Limb (tissue), 2 donors: ENCODE data around the gene SCMH1.
"Not testable (repeated sequence)": the region's sequence is repeated elsewhere in the genome, so short reads cannot be mapped to it uniquely, and the experiment has no call there.

Source experiments
- DNase-seq, 2 donors: peaks; one replicate each; pipeline ENCODE4 v3.0.0-alpha.2; 2016; ENCODE audit errors: extremely low spot score in 2 of 2

The SCMH1 gene

DNA sequence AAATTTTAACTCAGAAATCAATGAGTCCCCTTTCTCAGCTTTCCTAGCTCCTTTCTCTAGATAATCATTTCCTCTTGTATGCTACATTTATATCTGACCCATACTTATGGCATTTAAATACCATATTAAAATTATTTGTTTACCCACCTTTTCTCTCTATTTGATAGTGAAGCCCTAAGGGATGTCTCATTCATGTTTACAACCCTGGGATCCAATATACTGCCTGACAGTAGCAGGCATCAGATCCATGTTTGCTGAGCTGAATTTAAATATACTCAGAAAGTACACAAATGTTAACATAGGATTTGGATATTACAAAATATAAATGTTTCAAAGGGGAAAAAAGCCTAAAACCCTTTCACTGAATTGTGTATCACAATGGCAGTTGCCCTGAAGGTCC is 26.5 kb downstream of the SCMH1 start:
- DNase-seq = no peak

GRCh38 chr1:41213341-41213740 is 28.8 kb downstream of the SCMH1 start:
- no peak for DNase-seq

GRCh38 chr1:41211608-41212007 is 30.5 kb downstream of the SCMH1 start:
- not testable (repeated sequence) for DNase-seq

- DNase-seq = not testable (repeated sequence)
Measured at GRCh38 chr1:41207053-41207452, 35.1 kb downstream of the SCMH1 start.

DNA sequence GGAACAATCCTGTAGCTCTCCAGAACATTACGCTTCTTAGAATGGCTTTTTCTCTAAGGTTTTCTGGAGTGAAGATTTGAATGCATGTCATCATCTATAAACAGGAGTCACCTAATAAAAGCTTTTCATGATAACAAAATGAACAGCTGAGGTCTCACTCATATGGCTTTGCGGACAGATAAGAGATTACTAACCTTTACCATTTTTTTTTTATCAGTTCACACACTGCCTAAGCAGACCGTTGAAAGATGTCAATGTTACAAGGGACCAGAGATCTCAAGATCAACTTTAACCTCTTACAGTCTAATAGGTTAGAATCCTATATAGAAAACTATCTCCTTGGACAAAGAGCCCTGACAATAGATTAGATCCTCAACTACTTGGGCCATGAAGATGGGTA is 41.4 kb downstream of the SCMH1 start:
- DNase-seq = no peak

GRCh38 chr1:41199375-41199774 is 42.7 kb downstream of the SCMH1 start:
- DNase-seq = no peak

DNA sequence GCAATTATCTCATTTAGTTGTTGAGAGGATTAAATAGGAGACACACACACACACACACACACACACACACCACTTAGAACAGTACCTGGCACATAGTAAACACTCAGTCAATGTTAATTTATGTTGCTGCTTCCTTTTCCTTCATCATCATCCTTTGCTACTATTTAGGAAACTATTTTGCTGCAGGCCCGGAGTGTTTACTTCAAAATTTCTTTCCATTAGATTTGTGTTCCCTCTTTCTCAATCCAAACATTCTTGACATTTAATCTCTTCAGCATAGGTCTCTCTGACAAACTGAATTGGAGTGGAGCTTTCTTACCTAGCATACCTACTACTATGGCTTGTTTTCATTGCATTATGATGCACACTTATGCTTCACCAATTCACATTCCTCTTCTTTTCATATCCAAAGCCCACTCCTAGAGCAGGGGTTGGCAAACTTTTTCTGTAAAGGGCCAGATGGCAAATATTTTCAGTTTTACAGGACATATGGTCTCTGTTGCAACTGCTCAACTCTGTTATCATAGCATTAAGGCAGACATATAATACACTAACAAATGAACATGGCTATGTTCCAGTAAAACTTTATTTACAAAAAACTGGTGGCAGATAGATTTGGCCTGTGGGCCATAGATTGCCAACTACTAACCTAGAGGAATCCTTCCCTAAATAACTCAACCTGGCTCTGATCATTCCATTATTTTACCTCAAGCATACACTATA is 49.5 kb downstream of the SCMH1 start:
- DNase-seq = no peak

GRCh38 chr1:41184446-41184845 is 57.7 kb downstream of the SCMH1 start:
- no peak for DNase-seq

GRCh38 chr1:41178230-41178629 is 63.9 kb downstream of the SCMH1 start:
- DNase-seq = not testable (repeated sequence)

GRCh38 chr1:41175546-41175945 is 66.6 kb downstream of the SCMH1 start:
- DNase-seq = no peak

DNA sequence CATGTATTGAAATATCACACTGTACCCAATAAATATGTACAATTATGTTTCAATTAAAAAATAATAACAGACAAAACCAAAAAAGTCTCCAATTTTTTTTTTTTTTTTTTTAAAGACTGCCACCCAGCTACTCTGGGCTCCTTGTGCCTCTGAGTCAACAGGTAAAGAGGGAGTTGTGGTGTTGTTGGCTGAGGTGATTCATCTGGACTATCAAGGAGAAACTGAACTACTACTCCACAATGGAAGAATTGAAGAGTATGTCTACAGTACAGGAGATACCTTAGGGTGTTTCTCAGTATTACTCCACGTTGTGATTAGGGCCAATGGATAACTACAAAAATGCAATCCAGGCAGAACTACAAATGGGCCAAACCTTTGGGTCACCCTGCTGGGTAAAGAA is 67.9 kb downstream of the SCMH1 start:
- DNase-seq = no peak

DNA sequence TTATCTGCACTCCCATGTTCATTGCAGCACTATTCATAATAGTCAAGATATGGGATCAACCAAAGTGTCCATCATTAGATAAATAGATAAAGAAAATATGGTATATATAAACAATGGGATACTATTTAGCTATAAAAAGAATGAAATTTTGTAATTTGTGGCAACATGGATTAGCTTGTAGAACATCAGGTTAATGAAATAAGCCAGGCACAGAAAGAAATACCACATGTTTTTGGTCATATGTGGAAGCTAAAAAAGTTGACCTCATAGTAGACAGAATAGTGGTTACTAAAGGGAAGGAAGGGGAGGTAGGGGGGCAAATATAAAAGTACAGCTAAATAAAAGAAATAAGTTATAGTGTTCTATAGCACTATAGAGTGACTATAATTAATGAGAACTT is 68.5 kb downstream of the SCMH1 start:
- DNase-seq = no peak

- no peak for DNase-seq
Measured at GRCh38 chr1:41171266-41171874, 70.7 kb downstream of the SCMH1 start.

GRCh38 chr1:41169799-41170180 is 72.3 kb downstream of the SCMH1 start:
- no peak for DNase-seq

GRCh38 chr1:41169066-41169798 is 72.9 kb downstream of the SCMH1 start:
- DNase-seq = no peak

DNA sequence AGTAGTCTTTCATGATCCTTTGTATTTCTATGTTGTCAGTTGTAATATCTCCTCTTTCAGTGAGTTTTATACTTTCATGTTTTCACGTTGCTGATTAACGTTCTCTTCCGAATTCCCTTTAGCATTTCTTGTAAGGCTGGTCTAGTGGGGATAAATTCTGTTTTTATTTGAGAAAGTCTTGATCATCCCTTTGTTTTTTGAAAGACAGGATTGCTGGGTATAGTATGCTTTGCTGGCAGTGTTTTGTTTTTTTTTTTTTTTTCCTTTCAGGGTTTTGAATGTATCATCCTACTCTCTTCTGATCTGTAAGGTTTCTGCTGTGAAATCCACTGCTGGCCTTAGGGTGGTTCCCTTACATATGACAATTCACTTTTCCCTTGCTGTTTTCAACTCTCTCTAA is 74.4 kb downstream of the SCMH1 start:
- no peak for DNase-seq

DNA sequence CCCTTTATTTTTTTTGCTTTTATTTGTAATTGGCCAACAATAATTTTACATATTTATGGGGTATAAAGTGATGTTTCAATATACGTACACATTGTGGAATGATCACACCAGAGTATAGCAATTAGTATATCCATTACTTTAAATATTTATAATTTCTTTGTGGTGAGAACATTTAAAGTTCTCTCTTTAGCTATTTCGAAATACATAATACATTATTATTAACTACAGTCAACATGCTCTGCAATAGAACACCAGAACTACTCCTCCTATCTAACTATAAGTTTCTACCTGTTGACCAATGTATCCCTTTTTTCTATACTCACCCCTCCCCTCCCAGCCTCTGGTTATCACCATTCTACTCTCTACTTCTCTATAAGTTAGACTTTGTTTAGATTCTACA is 77.4 kb downstream of the SCMH1 start:
- DNase-seq = no peak

DNA sequence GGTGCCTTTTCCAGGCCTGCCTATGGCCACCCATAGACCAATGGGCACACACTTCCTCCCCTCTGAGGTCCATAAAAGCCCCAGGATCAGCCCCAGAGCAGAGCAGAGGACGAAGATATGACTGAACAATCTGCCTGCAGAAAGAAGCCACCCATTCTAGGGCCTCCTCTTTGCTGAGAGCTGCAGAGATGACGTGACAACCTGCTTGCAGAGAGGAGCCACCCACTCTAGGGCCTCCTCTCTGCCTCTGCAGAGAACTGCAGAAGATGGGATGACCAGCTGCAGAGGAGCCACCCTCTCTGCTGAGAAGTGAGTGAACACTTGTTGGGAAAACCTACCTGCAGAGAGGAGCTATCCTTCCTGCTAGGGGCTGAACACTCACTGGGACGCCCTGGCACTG is 79.7 kb downstream of the SCMH1 start:
- DNase-seq = no peak

- peak in 1 of 2 donors; percentile 45 for DNase-seq
Measured at GRCh38 chr1:41161846-41162245, 80.3 kb downstream of the SCMH1 start.

DNA sequence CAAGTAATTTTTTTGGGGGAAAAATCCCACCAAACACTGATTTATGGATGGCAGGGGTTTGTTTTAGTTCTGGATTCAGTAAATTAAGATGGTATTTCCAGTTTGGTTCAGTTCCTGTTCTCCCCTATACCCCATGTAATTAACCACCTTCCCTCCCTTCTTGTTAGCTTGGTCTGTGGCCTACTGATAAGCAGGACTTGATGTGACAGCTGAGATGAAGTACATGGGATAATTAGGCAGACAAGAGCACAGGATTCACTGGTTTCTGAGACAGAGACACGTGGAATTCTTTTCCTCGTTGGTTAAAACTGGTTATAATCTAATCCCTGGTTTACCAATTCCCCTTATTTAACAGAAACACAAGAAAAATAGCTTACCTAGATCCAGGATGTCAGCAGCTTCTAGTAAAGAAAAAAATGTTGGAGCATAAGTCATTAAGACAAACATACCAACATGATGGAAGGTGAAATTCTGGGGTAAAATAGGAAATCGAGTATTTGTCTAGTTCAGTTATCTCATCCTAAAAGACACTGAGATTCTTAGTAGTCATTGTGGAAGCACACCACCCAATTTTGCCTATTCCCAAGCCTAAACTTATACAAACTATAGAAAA is 81.5 kb downstream of the SCMH1 start:
- DNase-seq = no peak

DNA sequence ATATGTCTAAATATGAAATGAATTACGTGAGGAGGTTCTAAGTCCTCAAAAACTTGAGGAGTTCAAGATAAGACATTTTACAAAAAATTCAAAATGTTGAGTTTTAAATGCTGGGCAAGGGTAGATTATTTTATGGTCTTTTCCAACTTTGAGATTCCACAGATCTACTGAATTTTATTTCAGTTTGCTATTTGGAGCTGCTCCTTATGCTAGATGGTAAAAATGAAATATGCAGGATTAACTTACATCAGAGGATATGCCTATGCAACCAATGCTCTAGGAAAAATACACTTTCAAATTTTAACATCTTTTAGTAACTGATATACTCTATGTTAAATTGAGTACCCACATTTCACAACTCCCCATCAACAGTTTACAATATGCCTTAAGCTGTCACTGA is 83.1 kb downstream of the SCMH1 start:
- no peak for DNase-seq

DNA sequence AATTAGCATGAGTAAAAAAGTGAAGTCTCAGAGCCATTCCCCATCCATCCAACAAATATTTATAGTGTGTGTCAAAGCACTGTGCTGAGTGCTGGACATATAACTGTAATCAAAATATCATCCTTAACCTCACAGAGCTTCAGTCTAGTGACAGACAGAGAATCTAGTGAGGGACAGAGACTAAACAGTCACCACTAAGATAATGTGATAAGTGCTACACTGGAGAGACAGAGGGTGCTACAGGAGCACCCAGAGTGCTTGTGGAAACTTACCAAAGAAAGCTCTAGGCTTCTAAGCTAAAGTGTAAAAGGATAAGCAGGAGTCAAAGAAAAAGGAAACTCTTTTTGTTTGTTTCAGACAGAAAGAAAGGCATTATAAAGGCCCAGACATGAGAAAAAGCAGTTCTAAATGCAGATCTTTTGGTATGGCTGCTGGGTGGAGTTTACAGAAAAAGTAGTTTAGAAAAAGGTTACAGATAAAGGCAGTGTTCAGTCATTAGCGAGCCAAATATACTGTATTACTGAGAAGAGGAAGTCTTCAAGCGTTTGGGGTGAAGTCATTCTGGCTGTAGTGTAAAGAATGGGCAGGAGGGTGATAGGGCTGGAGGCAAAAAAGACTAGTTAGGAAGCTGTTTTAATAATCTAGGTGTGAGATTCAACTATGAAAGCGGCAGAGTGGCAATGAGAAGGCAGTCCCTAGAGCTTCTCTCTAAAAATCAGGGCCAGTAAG is 83.8 kb downstream of the SCMH1 start:
- DNase-seq = no peak
